Progenitor cell of endocrine pancreas (in vitro differentiated cells): ENCODE measurements around the gene ADCY3. TPM values are rescaled to one million over a fixed set of nuclear protein-coding genes. Genes with fewer than 3 reads are reported as not detected.

Experiments used
- DNase-seq: peaks from one replicate; pipeline ENCODE4 v3.0.0; 2021; ENCODE audit warnings: low spot score; ENCODE audit not compliant: unreplicated experiment
- H3K27ac Mint-ChIP-seq: 2 replicates; pipeline ENCODE4 v1.8.0; 2021; ENCODE audit warnings: mild to moderate bottlenecking, moderate library complexity, mixed read lengths
- H3K27me3 Mint-ChIP-seq: 2 replicates; pipeline ENCODE4 v1.8.0; 2021; ENCODE audit warnings: mixed read lengths
- H3K36me3 Mint-ChIP-seq: 2 replicates; pipeline ENCODE4 v1.8.0; 2022; ENCODE audit warnings: mixed read lengths; ENCODE audit not compliant: insufficient read depth
- H3K4me1 Mint-ChIP-seq: 2 replicates; pipeline ENCODE4 v1.8.0; 2021; ENCODE audit warnings: low read depth, mixed read lengths
- H3K4me3 Mint-ChIP-seq: 2 replicates; pipeline ENCODE4 v1.8.0; 2021; ENCODE audit warnings: low read depth, mild to moderate bottlenecking, moderate library complexity, mixed read lengths
- H3K9me3 Mint-ChIP-seq: 2 replicates; pipeline ENCODE4 v1.8.0; 2021; ENCODE audit warnings: low read depth, mixed read lengths
- CTCF ChIP-seq: fragments of 200-600 bp; sonication (generic); IDR thresholded peaks from one replicate; pipeline ENCODE4 v1.5.0; 2021; ENCODE audit warnings: antibody characterized with exemption, mild to moderate bottlenecking; ENCODE audit not compliant: unreplicated experiment
- total RNA-seq: library from RNA; stranded (reverse); gene quantifications from 2 replicates; pipeline ENCODE4 v1.2.1, GENCODE V29; 2021

Gene ADCY3
- total RNA-seq, 1 donor from 2014 or later = 22.6 TPM

GRCh38 chr2:24874035-24874434 lies 46.0 kb downstream of the ADCY3 start:
- no peak for TF ChIP-seq CTCF

GRCh38 chr2:24873619-24874018 lies 46.4 kb downstream of the ADCY3 start:
- TF ChIP-seq CTCF = no peak
- H3K4me3 Mint-ChIP-seq = no peak overlapping the region
- H3K27ac Mint-ChIP-seq = peak overlapping the region; percentile 70
- no peaks in the 10 kb centered on the region for H3K27me3 Mint-ChIP-seq
- no peaks in the 10 kb centered on the region for H3K36me3 Mint-ChIP-seq
- H3K9me3 Mint-ChIP-seq = no peaks in the 10 kb centered on the region
- DNase-seq = no peak
- peaks cover 2% of the 10 kb centered on the region for H3K4me1 Mint-ChIP-seq

More at GRCh38 chr2:24874035-24874434, 46.0 kb downstream of the ADCY3 start:
- H3K4me1 Mint-ChIP-seq = peaks cover 2% of the 10 kb centered on the region
- H3K4me3 Mint-ChIP-seq = no peak overlapping the region
- H3K27me3 Mint-ChIP-seq = no peaks in the 10 kb centered on the region
- no peak overlapping the region for H3K27ac Mint-ChIP-seq
- no peak for DNase-seq
- no peaks in the 10 kb centered on the region for H3K9me3 Mint-ChIP-seq
- H3K36me3 Mint-ChIP-seq = no peaks in the 10 kb centered on the region

GRCh38 chr2:24872344-24873115 lies 47.5 kb downstream of the ADCY3 start:
- Mint-ChIP-seq H3K27ac (no peak overlapping the region), H3K4me1 (peaks cover 2% of the 10 kb centered on the region), H3K27me3 (no peaks in the 10 kb centered on the region), H3K36me3 (peaks cover under 1% of the 10 kb centered on the region), H3K9me3 (no peaks in the 10 kb centered on the region), H3K4me3 (no peak overlapping the region)
- no peak for DNase-seq
- no peak for TF ChIP-seq CTCF

- no peak for TF ChIP-seq CTCF
- Mint-ChIP-seq H3K27me3 (no peaks in the 10 kb centered on the region), H3K36me3 (peaks cover 3% of the 10 kb centered on the region), H3K27ac (no peak overlapping the region), H3K4me1 (no peaks in the 10 kb centered on the region), H3K9me3 (no peaks in the 10 kb centered on the region), H3K4me3 (no peak overlapping the region)
- no peak for DNase-seq
These were observed 48.1 kb downstream of the ADCY3 start for GRCh38 chr2:24871852-24872333.

- no peaks in the 10 kb centered on the region for H3K9me3 Mint-ChIP-seq
- DNase-seq = no peak
- H3K4me3 Mint-ChIP-seq = no peak overlapping the region
- H3K27me3 Mint-ChIP-seq = no peaks in the 10 kb centered on the region
- H3K36me3 Mint-ChIP-seq = peaks cover 3% of the 10 kb centered on the region
- no peak overlapping the region for H3K27ac Mint-ChIP-seq
- TF ChIP-seq CTCF = no peak
- H3K4me1 Mint-ChIP-seq = no peaks in the 10 kb centered on the region
These were observed 48.9 kb downstream of the ADCY3 start for GRCh38 chr2:24870891-24871705.
